Measurements from ENCODE around the gene TLE4.
A peak's percentile ranks its signal among the peaks of the same experiment; 100 is the strongest.

TLE4 gene

GRCh38 chr9:79667120-79667519 is 95.4 kb downstream of the TLE4 start:
- no peak for DNase-seq

GRCh38 chr9:79667817-79668436 is 96.2 kb downstream of the TLE4 start:
- no peak for DNase-seq

GRCh38 chr9:79668956-79669355 is 97.2 kb downstream of the TLE4 start:
- no peak for DNase-seq

- no peak for DNase-seq
Observed at GRCh38 chr9:79670269-79670961, 98.7 kb downstream of the TLE4 start.

GRCh38 chr9:79671558-79671957 is 99.8 kb downstream of the TLE4 start:
- DNase-seq = no peak

GRCh38 chr9:79672236-79672635 is 100.5 kb downstream of the TLE4 start:
- no peak for DNase-seq

- DNase-seq = no peak
Observed at GRCh38 chr9:79672891-79673290, 101.1 kb downstream of the TLE4 start.

- DNase-seq = no peak
Observed at GRCh38 chr9:79673614-79674013, 101.8 kb downstream of the TLE4 start.

GRCh38 chr9:79674052-79674777 is 102.5 kb downstream of the TLE4 start:
- no peak for DNase-seq

GRCh38 chr9:79681576-79681975 is 109.8 kb downstream of the TLE4 start:
- no peak for DNase-seq

GRCh38 chr9:79682076-79682736 is 110.4 kb downstream of the TLE4 start:
- DNase-seq = no peak

- no peak for DNase-seq
Observed at GRCh38 chr9:79684059-79684458, 112.3 kb downstream of the TLE4 start.

GRCh38 chr9:79684711-79685575 is 113.2 kb downstream of the TLE4 start:
- DNase-seq = no peak

GRCh38 chr9:79685577-79685976 is 113.8 kb downstream of the TLE4 start:
- no peak for DNase-seq

- no peak for DNase-seq
Observed at GRCh38 chr9:79686381-79687130, 114.8 kb downstream of the TLE4 start.

- DNase-seq = peak; percentile 32
Observed at GRCh38 chr9:79687131-79687447, 115.3 kb downstream of the TLE4 start.

GRCh38 chr9:79688363-79688762 is 116.6 kb downstream of the TLE4 start:
- DNase-seq = no peak

GRCh38 chr9:79689576-79689975 is 117.8 kb downstream of the TLE4 start:
- no peak for DNase-seq

GRCh38 chr9:79691496-79691895 is 119.7 kb downstream of the TLE4 start:
- DNase-seq = no peak

GRCh38 chr9:79692857-79693571 is 121.2 kb downstream of the TLE4 start:
- no peak for DNase-seq

- DNase-seq = no peak
Observed at GRCh38 chr9:79693750-79694149, 122.0 kb downstream of the TLE4 start.
